Measurements from ENCODE around the gene MEPCE. TPM values are rescaled to one million over a fixed set of nuclear protein-coding genes. Genes with fewer than 3 reads are reported as not detected.

MEPCE gene
- total and polyA plus RNA-seq, 11 donors = 14.6 to 30.3 (median 21.5) TPM

GRCh38 chr7:100407285-100408180 lies 22.1 kb upstream of the MEPCE start:
- intact Hi-C loops (cut with DNase I) = no loop called here
- DNase-seq = no peak
- H3K27ac ChIP-seq = no peak overlapping the region
- TF ChIP-seq POLR2A (IDR thresholded peaks at IDR 0.05) (no peak), CTCF (IDR thresholded peaks at IDR 0.05) (peak; percentile 37 to 70 (median 54))
- H3K27me3 ChIP-seq = no peaks in the 10 kb centered on the region
- H3K36me3 ChIP-seq = peaks cover 0 to 9% (median 0%) of the 10 kb centered on the region in 9 donors
- no peak overlapping the region for H3K4me3 ChIP-seq
- H3K9me3 ChIP-seq = no peaks in the 10 kb centered on the region
- peaks cover 0 to 6% (median 0%) of the 10 kb centered on the region in 12 donors for H3K4me1 ChIP-seq
- 55 to 57% (median 57%) methylated on average over 12 of the region's 12 CpGs for WGBS, 4 donors
- ATAC-seq = peak in 3 of 4 donors; percentile 71 to 81 (median 75)

GRCh38 chr7:100411101-100411500 lies 18.5 kb upstream of the MEPCE start:
- Histone ChIP-seq H3K27me3 (no peaks in the 10 kb centered on the region), H3K4me1 (peaks cover 0 to 8% (median 0%) of the 10 kb centered on the region in 12 donors), H3K36me3 (no peaks in the 10 kb centered on the region), H3K27ac (no peak overlapping the region), H3K4me3 (no peak overlapping the region), H3K9me3 (no peaks in the 10 kb centered on the region)
- WGBS, 4 donors = 94 to 97% (median 97%) methylated on average over 6 of the region's 6 CpGs
- ATAC-seq (no peak), DNase-seq (no peak)
- intact Hi-C loops (cut with DNase I) = loop anchor here in 1 of 10 donors (10.0 kb wide), 1 partner anchor 56 kb away; the partner anchor contains the start of gene PILRB
- no peak for TF ChIP-seq POLR2A (IDR thresholded peaks at IDR 0.05)

- Histone ChIP-seq H3K27me3 (no peaks in the 10 kb centered on the region), H3K36me3 (no peaks in the 10 kb centered on the region), H3K4me3 (no peak overlapping the region), H3K4me1 (peaks cover 0 to 8% (median 0%) of the 10 kb centered on the region in 12 donors), H3K9me3 (no peaks in the 10 kb centered on the region), H3K27ac (no peak overlapping the region)
- intact Hi-C loops (cut with DNase I) = loop anchor here in 1 of 10 donors (10.0 kb wide), 1 partner anchor 59 kb away; the partner anchor contains the start of gene PILRB
- ATAC-seq = no peak
- TF ChIP-seq POLR2A (IDR thresholded peaks at IDR 0.05) = no peak
- no peak for TF ChIP-seq CTCF (IDR thresholded peaks at IDR 0.05)
- no peak for DNase-seq
Measured at GRCh38 chr7:100413346-100413745, 16.3 kb upstream of the MEPCE start.

GRCh38 chr7:100413889-100414288 lies 15.7 kb upstream of the MEPCE start:
- DNase-seq (no peak), ATAC-seq (no peak)
- WGBS, 4 donors = 89 to 100% (median 98%) methylated on average over 1 of the region's 1 CpG
- no peaks in the 10 kb centered on the region for H3K27me3 ChIP-seq
- TF ChIP-seq POLR2A (IDR thresholded peaks at IDR 0.05) = no peak
- TF ChIP-seq CTCF (IDR thresholded peaks at IDR 0.05) = no peak
- H3K9me3 ChIP-seq = no peaks in the 10 kb centered on the region
- no peak overlapping the region for H3K27ac ChIP-seq
- H3K4me1 ChIP-seq = peaks cover 0 to 8% (median 0%) of the 10 kb centered on the region in 12 donors
- H3K36me3 ChIP-seq = peaks cover 0 to 1% (median 0%) of the 10 kb centered on the region in 9 donors
- no peak overlapping the region for H3K4me3 ChIP-seq
- intact Hi-C loops (cut with DNase I) = loop anchor here in 1 of 10 donors (10.0 kb wide), 1 partner anchor 59 kb away; the partner anchor contains the start of gene PILRB
